Breast epithelium (tissue), 4 donors: ENCODE measurements around the gene PIAS1. TPM values are rescaled to one million over a fixed set of nuclear protein-coding genes. Genes with fewer than 3 reads are reported as not detected.

Experiments used
- DNase-seq, 2 donors: peaks; one replicate each; pipeline ENCODE4 v3.0.0-alpha.2; 2019; ENCODE audit warnings: low spot score in 2 of 2
- H3K27ac ChIP-seq, 2 donors: fragments of 200-600 bp; sonication (generic) in 1 of 2; one replicate each; pipeline ENCODE4 v1.5.1; 2016 to 2019; ENCODE audit warnings: mild to moderate bottlenecking in 1 of 2
- H3K27me3 ChIP-seq, 2 donors: fragments of 200-600 bp; sonication (generic) in 1 of 2; one replicate each; pipeline versions ENCODE4 v1.5.1 to v1.6.0; 2017 to 2019; ENCODE audit warnings: control low read depth in 1 of 2, mild to moderate bottlenecking in 1 of 2
- H3K36me3 ChIP-seq: fragments of 200-600 bp; one replicate; pipeline ENCODE4 v1.5.1; 2019
- H3K4me1 ChIP-seq, 2 donors: fragments of 200-600 bp; sonication (generic); one replicate each; pipeline ENCODE4 v1.5.1; 2016 to 2019; ENCODE audit warnings: control low read depth in 1 of 2
- H3K4me3 ChIP-seq, 3 donors: fragments of 200-600 bp; sonication (generic); 1 replicate in 2 of 3; 2 replicates in 1 of 3; pipeline ENCODE4 v1.5.1; 2016 to 2019; ENCODE audit warnings: mild to moderate bottlenecking in 3 of 3, moderate library complexity in 2 of 3
- H3K9me3 ChIP-seq, 2 donors: fragments of 200-600 bp; sonication (generic) in 1 of 2; one replicate each; pipeline ENCODE4 v1.5.1; 2016 to 2019; ENCODE audit warnings: control low read depth in 1 of 2
- CTCF ChIP-seq, 3 donors: fragments of 450-650 bp; IDR thresholded peaks; one replicate each; pipeline ENCODE4 v1.5.1; 2016 to 2017; ENCODE audit warnings: antibody characterized with exemption in 3 of 3, mild to moderate bottlenecking in 3 of 3, moderate library complexity in 3 of 3
- POLR2A ChIP-seq: fragments of 450-650 bp; IDR thresholded peaks from one replicate; pipeline ENCODE4 v1.6.1; 2016; ENCODE audit warnings: antibody characterized with exemption, mild to moderate bottlenecking, moderate library complexity
- POLR2AphosphoS5 ChIP-seq, 3 donors: sonication (generic); formaldehyde crosslinking; IDR thresholded peaks; one replicate each; pipeline ENCODE4 v1.6.1; 2017; ENCODE audit warnings: antibody characterized with exemption in 3 of 3
- intact Hi-C: fragments of 100-400 bp; cut with DNase I; formaldehyde crosslinking; loops from one replicate; pipeline ENCODE4 v1.15.1; 2023; ENCODE audit warnings: low total_unique reads
- total RNA-seq, 3 donors: library from RNA; depleted of rRNA; stranded (reverse); fragments of >200 nt; gene quantifications; one replicate each; pipeline ENCODE4 v1.1.0, GENCODE V29; 2016

PIAS1 gene
- total RNA-seq, 3 donors from 2014 or later: 43.9 to 77.4 (median 57.1) TPM

- no peak overlapping the region for H3K27ac ChIP-seq
- no peaks in the 10 kb centered on the region for H3K36me3 ChIP-seq
- no peak for DNase-seq
- no peaks in the 10 kb centered on the region for H3K4me1 ChIP-seq
- no peaks in the 10 kb centered on the region for H3K9me3 ChIP-seq
- H3K27me3 ChIP-seq: no peaks in the 10 kb centered on the region
- TF ChIP-seq POLR2AphosphoS5 (IDR thresholded peaks at IDR 0.05) (no peak), CTCF (IDR thresholded peaks at IDR 0.05) (no peak), POLR2A (no peak)
- no peak overlapping the region for H3K4me3 ChIP-seq
- intact Hi-C loops: no loop called here
These were observed 25.3 kb upstream of the PIAS1 start for GRCh38 chr15:68028888-68029207.

GRCh38 chr15:68029959-68030358 is 24.2 kb upstream of the PIAS1 start:
- TF ChIP-seq CTCF (IDR thresholded peaks at IDR 0.05) (no peak), POLR2A (no peak), POLR2AphosphoS5 (IDR thresholded peaks at IDR 0.05) (no peak)
- intact Hi-C loops: no loop called here
- Histone ChIP-seq H3K9me3 (no peaks in the 10 kb centered on the region), H3K4me1 (no peaks in the 10 kb centered on the region), H3K27me3 (no peaks in the 10 kb centered on the region), H3K27ac (no peak overlapping the region), H3K36me3 (no peaks in the 10 kb centered on the region), H3K4me3 (no peak overlapping the region)
- no peak for DNase-seq

GRCh38 chr15:68031404-68031803 is 22.7 kb upstream of the PIAS1 start:
- TF ChIP-seq CTCF (IDR thresholded peaks at IDR 0.05) (no peak), POLR2AphosphoS5 (IDR thresholded peaks at IDR 0.05) (no peak), POLR2A (no peak)
- Histone ChIP-seq H3K36me3 (no peaks in the 10 kb centered on the region), H3K4me3 (no peak overlapping the region)

GRCh38 chr15:68032672-68033071 is 21.4 kb upstream of the PIAS1 start:
- Histone ChIP-seq H3K9me3 (no peaks in the 10 kb centered on the region), H3K4me1 (no peaks in the 10 kb centered on the region), H3K27me3 (no peaks in the 10 kb centered on the region), H3K36me3 (no peaks in the 10 kb centered on the region), H3K4me3 (no peak overlapping the region), H3K27ac (no peak overlapping the region)
- no peak for TF ChIP-seq POLR2A
- peak in 1 of 2 donors; percentile 23 for DNase-seq
- intact Hi-C loops: no loop called here

More at GRCh38 chr15:68031404-68031803, 22.7 kb upstream of the PIAS1 start:
- no peaks in the 10 kb centered on the region for H3K27me3 ChIP-seq
- intact Hi-C loops: no loop called here
- H3K27ac ChIP-seq: no peak overlapping the region
- DNase-seq: no peak
- no peaks in the 10 kb centered on the region for H3K4me1 ChIP-seq
- H3K9me3 ChIP-seq: no peaks in the 10 kb centered on the region

GRCh38 chr15:68034081-68034480 is 20.0 kb upstream of the PIAS1 start:
- TF ChIP-seq CTCF (IDR thresholded peaks at IDR 0.05): no peak
- TF ChIP-seq POLR2A: no peak
- TF ChIP-seq POLR2AphosphoS5 (IDR thresholded peaks at IDR 0.05): no peak
- Histone ChIP-seq H3K4me3 (no peak overlapping the region), H3K4me1 (no peaks in the 10 kb centered on the region), H3K36me3 (no peaks in the 10 kb centered on the region), H3K9me3 (no peaks in the 10 kb centered on the region), H3K27ac (no peak overlapping the region), H3K27me3 (no peaks in the 10 kb centered on the region)
- intact Hi-C loops: no loop called here
- DNase-seq: no peak

- Histone ChIP-seq H3K27me3 (no peaks in the 10 kb centered on the region), H3K4me1 (no peaks in the 10 kb centered on the region), H3K4me3 (no peak overlapping the region), H3K9me3 (no peaks in the 10 kb centered on the region), H3K36me3 (no peaks in the 10 kb centered on the region), H3K27ac (no peak overlapping the region)
- no peak for DNase-seq
- TF ChIP-seq POLR2AphosphoS5 (IDR thresholded peaks at IDR 0.05): no peak
- TF ChIP-seq POLR2A: no peak
- TF ChIP-seq CTCF (IDR thresholded peaks at IDR 0.05): no peak
- intact Hi-C loops: no loop called here
These were observed 19.3 kb upstream of the PIAS1 start for GRCh38 chr15:68034719-68035293.
